Stimulated activated CD8-positive, alpha-beta memory T cell treated with anti-CD3 and anti-CD28 coated beads, Interleukin-4, amount 100 ng/mL, for 4 hours (primary cell): Measurements from ENCODE around the gene NFIB.

Experiments
- DNase-seq, 2 donors: peaks; one replicate each; pipeline ENCODE4 v3.0.0-alpha.2; 2020; ENCODE audit warnings: low read depth in 2 of 2, low spot score in 1 of 2

NFIB gene

DNA sequence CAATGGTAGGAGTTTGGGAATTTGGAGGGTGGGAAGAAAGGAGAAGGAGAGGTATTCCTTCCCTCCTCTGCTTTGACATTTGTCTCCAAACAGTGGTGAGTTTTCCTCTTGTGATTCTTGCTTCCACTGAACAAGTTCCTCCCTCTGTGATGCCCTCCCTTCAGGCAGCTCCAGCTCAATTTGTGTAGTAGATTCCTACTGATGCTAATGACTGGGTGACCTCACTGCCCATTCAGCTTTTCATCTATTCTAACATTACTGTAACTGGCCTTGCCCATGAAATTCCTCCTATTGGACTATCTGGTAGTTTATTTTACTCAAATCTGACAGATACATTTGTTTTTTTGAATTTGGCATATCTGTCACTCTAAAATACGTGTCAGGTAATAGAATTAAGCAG is 121.4 kb downstream of the NFIB start:
- DNase-seq = no peak

DNA sequence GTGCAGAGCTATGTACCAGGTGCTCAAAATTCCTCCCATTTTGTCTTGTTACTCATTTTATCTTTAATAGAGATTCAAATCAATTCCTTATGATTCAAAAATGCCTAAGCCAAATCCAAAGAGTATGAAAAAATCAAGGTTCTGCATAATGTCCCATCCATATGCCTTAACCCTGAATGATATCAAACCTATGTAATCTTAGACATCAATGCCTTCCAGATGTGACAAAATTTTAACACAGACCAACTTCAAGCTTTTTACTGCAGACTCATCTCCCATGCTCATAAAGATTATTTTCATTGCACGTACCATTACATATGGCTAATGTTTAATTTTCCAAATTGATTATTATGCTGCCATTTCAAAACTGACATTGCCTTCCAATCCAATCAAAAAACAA is 122.4 kb downstream of the NFIB start:
- no peak for DNase-seq

DNA sequence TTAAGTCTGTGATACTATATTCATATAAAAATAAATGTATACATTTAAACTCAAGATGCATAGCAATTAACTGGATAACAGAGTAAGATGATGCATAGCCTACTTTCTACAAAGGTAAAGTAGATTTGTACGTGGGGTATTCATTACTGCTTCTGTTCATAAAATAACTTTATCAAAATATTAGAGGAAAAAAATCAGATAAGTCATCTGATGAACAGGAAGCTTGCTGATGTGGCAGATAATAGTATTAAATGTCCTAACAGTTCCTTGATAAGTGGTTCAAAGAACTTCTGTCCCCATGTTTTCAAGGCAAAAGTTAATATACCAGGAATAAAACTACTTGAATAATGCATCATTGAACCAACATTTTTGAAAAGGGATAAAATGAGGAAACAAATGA is 123.7 kb downstream of the NFIB start:
- no peak for DNase-seq

DNA sequence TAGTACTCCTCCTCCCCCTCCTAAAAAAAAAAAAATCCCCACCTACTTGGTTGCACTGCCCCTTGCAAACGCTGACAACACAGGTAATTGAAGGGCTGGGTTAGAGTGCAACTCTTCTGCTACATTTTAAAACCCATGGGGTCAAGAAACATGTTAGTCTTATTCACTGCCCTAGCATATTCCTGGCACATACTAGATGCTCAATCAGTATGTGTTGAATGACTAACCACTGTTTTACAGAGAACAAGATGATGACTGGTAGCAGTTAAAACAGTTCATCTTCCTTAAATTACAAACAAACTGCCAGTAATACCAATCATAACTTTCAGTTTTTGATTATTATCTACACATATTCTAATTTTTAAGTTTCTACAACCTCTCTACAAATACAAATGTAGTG is 124.4 kb downstream of the NFIB start:
- no peak for DNase-seq

DNA sequence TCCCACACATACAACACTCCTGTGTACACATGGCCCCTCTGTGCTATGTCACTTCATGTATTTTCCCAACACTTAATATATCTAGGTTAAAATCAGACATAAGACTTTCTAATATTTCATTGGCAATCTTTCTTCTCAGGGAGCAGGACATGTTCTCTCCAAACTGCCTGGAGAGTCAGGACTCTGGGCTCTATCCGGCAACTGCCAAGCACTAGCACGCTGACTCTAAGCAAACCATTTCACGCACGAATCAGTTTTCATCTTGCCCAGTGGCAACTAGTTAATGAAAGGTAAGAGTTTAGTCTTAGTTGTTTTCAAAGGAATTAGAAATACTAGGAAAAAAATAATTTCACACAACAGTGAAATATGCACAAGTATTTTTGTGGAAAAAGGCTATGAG is 124.8 kb downstream of the NFIB start:
- no peak for DNase-seq

DNA sequence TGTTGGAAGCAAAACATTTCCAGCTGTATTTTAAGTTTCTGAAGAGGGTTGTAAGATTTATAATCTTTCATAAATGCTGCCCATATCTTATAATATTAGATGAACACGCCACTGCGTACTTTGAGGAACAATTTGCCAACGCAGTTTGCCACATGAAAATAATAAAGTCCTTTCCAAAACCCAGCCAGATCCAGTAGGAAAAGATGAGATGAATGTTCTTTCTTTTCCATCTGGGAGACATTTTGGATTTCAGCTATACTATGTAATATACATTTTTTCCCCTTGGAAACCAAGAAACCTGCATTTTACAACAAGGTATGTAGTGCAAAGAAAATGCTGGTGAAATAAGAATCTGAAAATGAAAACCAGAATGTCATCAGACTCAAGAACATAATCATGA is 125.4 kb downstream of the NFIB start:
- DNase-seq = no peak

DNA sequence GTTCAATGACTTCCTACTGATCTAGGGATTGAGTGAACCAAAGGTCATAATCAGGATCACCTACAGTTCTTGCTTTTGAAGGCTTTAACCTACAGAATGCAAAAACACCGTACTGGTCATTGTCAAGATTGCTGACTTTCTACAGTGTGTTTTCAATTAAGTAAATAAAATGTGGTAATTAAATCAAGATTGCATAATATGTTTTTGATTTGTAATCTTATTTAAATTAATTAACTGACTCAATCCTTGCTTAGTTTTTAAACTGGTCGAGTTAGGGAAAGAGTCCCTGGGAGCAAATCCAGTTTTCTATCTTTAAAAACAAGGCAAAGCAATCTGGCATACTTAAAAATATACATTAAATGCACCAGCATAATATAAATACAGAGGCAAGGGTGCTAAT is 125.9 kb downstream of the NFIB start:
- no peak for DNase-seq

DNA sequence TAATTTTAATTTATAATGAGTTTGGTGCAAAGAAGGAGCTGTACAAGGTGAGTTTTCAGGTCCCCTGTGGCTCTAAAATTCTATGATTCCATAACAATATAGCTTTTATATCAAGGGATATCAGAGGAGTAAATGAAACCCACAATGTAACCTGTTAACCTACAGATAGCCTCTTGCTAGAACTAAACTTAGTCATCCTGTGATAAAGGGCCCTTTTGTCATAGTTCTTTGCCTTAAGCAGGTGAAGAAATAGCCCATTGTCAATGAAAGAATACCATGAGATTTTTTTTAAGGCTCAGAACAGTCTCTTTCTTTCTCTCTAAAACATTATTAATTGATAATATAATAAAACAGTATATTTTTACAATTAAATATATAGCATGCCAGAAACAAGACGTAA is 127.8 kb downstream of the NFIB start:
- DNase-seq = no peak

DNA sequence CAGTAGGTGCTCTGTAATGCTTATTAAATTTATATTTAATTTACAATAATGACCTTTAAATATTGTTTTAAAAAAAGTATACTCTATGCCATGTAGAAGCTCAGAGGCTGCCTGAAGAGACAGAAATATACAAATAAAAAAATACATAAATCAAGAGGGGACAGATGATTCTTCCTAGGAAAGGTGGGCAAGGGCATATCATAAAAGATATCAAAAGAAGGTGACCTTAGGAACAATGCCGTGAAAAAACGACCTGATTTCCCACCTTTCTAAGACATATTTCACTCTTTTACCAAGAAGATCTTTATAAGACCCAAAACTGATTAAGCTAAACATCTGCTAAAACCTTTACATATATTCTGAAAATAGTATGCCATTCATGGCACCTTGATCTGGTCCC is 128.9 kb downstream of the NFIB start:
- DNase-seq = no peak

DNA sequence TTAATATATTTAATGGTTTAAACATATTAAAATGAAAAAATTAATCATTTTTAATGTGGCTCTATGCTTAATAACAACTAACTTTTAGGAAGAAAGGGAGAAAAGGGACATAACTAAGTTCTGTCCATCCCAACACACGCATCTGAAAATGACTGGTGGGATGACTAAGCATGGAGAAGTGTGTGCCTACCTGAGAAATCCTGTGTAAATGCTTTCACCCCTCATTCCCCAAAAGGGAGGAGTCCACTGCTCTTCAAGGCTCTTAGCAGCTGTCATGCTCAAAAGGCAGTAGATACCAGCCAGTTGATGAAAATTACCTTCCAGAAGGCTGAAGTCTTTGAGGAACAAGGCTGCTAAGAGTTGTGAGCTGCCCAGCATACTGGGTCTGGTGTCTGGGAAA is 130.9 kb downstream of the NFIB start:
- no peak for DNase-seq

DNA sequence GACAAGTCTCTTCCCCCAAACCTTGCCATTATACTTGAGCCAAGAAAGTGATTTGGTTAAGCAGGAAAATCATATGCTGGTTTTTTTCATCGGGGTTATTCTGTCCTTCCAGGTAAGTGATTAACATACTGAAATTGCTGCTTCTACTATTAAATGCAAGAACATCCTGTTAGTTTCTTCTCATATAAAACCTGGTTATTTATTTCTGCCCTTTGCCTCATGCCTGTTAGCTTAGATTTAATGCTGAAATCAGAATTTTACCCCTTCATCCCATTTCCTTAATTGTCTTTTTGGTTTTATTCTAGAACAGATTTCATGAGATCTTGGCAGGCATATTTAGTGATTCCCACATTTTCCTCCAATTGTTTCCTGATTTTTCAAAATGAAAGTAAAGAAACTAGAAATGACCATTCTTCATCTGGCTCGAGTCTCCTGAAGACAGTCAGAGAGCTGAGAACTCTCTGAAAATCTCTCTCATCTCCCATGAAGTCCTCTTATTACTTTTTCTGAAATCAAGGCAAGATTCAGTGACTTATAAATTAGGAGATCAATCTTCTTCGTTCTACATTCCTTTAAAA is 132.9 kb downstream of the NFIB start:
- DNase-seq = no peak

DNA sequence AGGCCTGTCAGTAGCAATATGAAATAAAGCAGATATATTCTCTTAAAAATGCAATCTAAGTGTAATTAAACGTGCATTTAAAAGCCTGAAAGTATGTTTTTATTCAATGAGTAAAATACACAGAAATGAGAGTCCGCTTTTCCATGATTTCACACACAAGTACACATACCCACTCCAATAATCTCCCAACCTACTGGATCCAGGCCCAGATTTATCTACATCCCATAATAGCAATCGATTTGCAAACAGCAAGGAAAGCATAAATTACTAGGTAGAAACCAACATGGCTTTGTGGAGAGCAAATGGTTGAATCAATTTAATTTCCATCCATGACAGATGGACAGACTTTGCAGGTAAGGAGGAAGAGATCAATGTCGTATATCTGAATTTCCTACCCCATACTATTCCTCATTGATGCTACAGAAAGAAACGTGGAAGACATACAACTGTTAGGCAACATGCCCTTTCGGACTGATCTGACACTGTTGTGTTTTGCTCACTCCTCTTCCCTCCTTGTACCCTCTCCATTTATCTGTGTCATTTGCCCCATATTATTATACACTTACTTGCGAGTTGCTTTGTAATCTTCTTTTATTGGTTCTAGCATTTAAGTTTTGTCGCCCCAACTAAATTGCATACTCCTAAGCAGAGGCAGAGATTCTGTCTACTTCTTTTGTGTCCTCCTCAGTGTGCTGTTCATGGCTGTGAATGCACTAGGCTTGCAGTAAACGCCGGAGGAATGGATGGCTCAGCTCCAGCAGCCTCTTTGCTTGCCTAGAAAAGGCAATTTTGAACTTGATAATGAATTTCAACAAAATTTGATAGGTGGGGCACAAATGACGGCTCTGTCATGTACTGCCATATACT is 133.6 kb downstream of the NFIB start:
- DNase-seq = no peak

DNA sequence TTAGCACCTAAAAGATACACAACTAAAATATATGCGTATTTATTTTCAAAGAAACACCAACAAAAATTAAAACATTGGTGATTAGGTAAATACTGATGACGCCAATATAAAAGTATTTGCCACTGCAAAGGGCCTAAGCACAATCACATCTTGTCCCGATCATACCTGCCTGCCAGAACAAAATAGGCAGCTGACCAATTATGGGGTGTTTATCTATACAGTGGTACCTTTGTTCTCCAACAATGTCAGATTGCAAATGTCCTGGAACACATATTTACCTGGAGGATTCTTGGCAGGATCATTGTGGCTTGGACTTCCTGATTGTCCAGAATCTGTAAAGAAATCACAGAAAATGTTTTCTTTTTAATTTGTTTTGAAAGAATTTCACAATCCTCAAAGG is 134.5 kb downstream of the NFIB start:
- DNase-seq = no peak

DNA sequence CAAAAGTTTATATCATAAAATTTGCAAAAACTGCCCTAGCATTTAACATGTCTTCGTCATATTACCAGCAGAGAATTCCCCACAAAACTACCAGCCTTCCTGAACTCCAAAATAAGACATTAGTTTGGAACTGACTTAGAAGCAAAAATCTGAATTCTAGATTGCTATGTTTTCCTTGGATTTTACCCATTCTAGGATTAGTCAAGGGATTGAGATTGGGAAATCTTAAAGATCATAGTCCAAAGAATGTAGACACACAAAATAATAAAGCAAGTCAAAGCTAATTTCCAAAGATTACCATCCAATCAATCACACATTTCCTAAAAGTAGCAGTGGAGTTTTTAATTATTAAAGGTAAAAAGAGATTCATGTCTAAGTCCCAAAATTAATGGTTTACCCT is 138.2 kb downstream of the NFIB start:
- DNase-seq = no peak

DNA sequence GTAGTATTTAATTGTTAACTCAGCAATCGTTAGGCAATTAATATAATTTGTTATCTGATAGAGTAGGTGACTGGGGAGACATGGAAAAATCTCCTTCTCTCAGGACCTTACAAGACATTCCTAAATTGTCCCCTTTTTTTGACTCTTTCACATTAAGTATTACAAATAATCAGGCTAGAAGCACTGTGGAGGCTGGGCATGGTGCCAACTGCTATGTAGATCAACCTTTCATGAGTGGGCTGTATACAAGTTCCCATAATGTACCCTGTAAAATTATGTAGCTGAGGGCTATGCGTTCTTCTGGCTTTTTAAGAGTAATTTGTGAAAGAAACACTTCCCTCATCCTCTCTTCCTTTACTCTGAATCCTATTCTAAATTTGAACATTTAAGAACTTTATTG is 140.2 kb downstream of the NFIB start:
- DNase-seq = no peak

DNA sequence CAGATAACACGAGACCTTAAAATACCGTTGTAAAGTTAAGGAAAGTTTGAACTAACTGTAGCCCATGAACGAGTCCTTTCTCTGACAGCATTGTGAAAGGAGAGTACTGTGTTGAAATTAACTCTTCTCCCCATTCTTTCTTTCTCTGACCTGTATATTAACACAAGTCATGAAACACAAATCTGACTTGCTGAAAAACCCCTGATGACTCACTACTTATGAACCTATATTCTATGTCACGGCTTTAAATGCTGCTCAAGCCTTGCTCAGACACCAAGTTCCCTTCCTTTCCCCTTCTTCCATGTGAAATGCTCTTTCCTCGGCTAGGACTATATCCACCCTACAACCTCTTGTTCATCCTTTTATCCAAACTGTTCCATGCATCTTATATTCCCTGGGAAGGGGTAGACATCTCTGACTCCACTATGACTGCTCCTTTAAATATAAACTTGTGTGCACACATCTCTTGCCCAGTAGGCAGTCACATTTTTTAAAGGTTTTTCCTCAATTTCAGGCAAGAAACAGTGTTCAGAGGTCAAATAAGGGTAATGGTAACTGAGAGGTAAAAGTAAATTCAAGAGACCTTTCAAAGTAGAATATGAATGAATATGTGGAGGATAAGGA is 142.9 kb downstream of the NFIB start:
- DNase-seq = no peak

DNA sequence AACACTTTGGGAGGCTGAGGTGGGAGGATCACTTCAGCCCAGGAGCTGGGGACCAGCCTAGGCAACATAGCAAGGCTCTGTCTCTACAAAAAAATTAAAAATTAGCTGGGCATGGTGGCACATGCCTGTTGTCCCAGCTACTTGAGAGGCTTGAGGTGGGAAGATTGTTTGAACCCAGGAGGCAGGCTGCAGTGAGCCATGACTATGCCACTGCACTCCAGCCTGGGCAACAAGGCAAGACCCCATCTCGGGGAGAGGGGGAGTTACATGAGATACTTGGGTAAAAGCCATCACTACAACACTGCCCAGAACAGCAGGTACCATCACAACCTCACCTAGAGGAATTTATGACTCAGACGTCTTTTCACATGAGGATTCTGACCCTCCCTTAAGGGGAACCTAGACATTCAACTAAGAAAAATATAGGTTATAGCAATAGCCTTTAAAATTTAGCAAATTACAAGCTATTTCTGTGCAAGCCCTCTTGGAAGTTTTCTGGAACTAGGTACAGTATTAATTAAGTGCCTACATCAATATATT is 143.5 kb downstream of the NFIB start:
- no peak for DNase-seq

DNA sequence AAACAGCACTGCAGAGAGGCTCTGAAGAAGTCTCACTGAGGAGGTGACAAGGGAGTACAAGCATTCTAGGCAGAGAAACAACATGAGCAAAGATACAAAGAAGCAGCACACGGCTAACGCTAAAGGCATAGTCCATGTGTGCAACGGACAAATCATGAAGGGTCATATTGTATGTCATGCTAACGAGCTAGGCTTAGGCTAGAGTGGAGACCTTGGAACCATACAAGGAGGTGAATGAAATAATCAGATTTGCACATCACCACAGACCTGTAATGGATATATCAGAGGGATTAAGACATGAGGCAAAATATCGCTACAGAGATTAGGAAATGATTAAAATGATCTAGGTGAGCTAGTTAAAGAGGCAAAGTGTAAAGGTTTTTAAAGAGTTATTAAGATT is 145.6 kb downstream of the NFIB start:
- no peak for DNase-seq

DNA sequence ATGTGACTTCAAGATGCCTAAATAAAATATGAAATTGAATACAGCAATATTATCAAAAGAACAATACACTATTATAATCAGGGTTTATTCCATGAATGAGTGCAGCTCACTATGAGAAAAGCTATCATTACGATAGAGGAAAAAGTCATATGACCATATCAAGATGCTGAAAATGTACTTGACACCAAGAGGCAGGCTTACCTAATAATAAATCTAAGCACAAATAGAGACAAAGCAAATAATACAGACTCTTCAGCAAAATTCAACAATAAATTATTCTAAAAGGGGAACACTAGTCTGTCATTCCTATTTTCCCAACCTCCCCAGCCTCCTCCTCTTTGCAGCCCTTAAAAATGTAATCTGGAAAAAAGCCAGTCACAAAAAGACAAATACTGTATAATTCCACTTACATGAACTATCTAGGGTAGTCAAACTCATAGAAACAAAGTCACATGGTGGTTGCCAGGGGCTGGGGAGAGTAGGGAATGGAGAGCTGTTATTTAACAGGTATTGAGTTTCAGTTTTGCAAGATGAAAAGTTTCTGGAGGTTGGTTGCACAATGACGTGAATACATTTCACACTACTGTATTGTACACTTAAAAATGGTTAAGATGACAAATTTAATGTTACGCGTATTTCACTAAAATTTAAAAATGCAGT is 148.4 kb downstream of the NFIB start:
- no peak for DNase-seq

DNA sequence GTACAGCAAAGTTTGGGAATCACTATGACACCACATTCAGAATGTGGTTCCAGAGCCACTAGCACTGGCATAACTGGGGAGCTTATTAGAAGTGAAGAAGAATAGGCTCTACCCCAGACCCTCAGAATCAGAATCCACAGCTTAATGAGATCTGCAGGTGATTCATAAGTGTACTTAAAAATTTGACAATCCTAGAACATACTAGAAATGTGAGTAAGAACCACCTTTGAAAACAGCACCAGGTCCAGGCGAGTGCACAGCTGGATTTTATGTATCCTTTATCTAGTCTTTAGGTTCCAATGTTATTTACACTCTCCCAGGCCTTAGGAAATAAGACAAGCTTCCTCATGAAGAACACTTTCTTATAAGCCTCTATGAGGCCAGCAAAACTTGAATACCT is 149.0 kb downstream of the NFIB start:
- DNase-seq = no peak

DNA sequence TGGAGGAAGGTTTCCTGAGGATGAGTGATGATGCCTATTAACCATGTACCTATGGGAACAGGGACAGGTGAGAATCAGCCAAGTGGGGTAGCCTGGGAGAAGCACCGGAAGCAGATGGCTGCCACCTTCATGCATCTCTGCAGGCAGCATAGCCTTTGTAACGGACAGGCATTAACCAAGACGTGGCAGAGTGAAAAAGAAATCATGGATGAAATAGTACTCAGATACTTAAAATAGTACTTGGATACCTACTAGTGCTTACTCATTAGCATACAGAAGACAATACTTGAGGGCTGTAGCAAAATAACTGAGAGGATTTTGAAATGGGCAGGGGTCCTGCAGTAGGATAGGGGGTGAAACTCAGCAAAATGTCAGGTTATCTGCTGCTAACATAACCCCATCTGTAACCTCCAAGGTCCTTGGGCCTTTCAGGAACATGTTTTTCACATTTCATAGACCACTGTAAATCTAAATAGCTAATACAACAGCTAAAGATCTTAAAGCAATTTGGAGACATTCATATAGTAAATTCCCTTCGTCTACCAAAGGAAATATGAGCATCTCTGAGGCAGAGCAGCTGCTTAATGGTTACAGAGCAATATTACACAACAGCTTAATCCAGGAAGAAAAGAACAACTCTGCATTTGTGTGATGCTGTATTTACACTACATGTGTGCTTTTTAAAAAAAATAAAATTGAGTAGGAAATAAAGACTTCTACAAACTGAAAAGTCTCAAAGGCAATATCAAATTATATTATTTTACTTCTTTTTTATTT is 154.3 kb downstream of the NFIB start:
- DNase-seq = no peak
